MV-4-11 (cell line): ENCODE data around the gene IRF5.
A peak's percentile ranks its signal among the peaks of the same experiment; 100 is the strongest.

Experiments used
- DNase-seq: peaks from one replicate; lab custom pipeline; 2025; lab: John Stamatoyannopoulos, UW

Gene IRF5

DNA sequence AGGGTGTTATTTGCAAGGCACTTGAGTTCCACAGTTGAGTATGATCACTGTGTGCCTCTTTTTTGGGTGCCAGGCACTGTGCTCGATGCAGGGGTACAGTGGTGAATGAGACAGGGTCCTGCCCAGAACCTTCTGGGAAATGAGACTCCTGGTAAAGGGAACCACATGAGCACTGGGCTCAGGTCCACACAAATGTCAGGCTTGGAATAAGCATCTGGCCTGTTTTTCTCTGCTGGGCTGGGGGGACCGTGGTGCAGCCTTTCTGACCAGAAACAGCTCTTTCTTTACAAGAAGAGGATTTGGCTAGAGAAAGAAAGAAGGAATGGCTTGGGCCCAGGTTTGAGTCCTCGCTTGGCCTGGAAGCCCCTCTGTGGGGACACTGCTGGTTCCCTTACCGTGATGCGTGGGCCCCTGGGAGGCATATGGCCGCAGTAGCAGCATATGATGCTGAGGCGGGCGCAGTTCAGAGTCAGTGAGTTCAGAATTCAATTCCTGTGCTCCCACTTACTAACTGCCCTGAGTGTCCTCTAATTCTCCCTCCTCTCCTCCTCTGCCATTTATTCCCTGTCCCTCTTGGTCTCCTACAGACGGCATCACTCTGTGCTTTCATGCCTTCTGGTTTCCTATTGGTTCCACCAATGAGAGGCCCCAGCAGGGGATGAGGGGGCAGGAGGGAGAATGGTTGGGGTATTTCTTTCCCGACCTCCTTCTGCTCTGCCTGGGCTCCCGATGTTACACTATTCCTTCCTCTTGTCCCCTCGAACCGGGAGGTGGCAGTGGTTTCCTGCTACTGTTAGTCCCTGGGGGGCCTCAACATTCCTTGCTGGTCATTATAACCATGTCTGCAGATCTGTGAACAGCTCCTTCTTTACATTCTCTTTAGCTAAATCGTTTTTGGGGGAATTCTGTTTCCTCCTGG lies 17.6 kb upstream of the IRF5 start:
- DNase-seq: no peak

DNA sequence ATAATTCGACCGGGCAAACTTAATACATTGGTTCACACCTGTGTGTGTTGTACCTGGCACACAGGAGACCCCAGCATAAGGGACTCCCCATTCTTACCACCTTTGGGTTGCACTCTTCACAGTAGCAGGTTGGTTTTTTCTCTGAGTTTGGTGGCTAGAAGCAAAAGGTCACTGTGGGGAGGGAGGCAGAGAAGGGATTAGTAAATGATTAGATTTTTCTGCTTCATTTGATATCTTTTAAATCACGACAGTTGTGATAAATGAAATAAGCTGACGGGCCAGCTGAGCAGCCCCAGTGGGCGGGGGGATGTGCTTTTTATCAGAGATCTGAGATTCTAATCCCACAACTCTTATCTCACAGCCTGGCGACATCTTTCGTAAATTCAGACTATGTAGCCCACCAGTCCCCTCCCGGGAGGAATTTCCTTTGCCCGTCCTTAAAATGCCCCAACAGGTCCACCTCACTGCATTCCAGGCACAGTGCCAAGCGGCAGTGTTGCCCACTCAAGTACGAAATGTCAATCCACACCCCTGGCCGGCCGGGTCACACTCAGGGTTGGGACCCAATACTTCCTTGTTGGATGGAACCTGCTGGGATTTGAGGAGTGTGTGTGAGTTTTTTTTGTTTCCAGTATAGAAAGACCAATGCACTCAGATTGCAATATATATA lies 16.7 kb upstream of the IRF5 start:
- no peak for DNase-seq

DNA sequence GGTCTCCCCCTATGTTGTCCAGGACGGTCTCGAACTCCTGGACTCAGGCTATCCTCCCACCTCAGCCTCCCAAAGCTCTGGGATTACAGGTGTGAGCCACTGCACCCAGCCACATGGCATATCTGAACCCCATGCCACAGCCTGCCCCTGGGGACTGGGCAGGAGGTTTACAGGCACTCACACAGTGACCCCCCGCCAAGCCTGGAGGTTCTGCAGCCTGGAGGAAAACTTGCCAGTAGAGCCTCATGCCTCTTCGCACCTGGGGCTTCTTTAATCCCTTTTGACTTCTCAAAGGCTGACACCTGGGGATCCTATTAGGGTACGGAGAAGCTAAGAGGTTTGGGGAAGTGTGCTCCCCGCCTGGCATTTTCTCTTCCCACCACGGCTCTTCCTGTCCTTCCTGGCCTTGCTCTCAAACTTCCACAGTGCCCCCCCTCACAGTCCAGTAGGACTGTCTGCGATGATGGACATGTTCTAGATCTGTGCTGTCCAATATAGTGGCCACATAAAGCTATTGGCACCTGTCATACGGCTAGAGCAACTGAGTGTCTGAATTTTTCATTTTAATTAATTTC lies 15.8 kb upstream of the IRF5 start:
- DNase-seq: no peak

DNA sequence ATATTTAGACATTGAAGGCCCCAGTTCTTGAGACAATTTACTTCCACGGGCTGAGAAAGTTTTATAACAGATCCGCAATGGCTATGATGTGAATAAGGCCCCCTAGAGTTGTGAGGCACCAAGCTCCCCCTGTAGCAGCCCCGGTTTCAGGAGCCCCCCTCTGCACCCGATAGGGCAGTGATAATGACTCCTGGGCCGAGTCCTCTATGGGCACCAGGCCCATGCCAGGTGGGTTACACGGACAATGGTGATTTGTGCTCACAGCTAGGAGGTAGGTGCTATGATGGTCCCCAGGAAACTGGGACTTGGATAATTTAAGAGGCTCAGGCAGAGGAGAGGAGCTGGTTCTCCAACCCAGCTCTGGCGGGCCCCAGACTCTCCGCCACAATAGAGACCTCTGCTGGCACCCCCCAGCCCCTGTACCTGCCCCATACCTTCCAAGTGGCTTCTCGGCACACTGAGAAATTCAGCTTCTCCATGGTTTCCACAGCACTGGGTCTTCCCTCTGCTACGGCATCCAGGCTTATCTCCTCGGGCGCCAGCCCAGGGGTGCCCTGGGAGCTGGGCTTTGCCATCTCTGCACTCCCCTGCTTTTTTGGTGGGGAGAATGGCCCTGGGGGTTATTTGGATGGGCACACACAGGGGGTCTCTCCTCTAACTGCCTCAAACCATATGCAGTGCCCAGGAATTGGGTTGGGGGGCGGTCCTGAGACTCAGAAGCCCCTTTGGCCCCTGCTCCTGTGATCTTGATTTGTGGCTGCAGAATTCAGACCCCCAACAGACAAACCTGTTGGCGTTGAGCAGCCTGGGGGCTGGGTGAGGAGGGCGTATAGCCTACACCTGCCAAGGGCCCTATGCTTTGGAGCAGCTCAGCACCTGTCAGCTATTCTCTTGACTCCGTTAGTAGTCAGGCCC lies 15.0 kb upstream of the IRF5 start:
- no peak for DNase-seq

DNA sequence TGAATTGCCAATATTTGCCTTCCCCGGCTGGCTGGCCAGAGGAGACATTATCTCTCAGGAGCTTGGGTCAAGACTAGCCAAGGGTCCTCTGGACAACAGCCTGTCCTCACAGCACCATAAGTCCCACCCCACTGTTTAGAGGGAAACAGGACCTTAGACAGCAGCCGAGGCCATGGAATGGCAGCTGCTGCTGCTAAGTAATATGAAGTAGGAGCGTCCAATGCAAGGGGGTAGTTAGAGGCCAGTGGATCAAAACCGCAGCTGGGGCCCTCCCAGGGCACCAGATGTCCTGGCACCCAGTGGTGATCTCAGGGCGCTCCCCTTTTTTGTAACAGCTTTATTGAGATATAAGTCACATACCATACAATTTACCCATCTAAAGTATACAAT lies 14.3 kb upstream of the IRF5 start:
- DNase-seq: peak; percentile 46

DNA sequence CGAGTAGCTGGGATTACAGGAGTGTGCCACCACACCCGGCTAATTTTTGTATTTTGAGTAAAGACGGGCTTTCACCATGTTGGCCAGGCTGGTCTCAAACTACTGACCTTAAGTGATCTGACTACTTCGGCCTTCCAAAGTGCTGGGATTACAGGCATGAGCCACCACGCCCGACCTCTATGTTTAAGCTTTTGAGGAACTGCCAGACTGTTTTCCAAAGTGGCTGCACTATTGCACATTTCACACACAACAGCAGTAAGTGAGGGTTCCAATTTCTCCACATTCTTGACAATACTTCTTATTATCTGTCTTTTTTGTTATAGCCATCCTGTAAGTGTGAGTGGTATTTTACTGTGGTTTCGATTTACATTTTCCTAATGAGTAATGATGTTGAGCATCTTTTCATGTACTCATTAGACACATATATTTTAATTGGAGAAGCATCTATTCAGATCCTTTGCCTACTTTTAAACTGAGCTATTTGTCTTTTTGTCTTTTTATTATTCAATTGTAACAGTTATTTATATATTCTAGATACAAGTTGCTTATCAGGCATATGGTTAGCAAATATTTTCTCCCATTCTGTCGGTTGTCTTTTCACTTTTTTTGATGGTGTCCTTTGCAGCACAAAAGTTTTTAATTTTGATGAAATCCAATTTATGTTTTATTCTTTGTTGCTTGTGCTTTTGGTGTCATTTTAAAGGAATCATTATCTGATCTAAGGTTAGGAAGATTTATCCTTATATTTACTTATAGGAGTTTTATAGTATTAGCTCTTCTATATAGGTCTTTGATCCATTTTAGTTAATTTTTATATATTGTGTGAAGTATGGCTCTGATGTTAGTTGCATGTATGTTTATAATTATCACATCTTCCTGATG lies 12.8 kb upstream of the IRF5 start:
- DNase-seq: peak; percentile 62

DNA sequence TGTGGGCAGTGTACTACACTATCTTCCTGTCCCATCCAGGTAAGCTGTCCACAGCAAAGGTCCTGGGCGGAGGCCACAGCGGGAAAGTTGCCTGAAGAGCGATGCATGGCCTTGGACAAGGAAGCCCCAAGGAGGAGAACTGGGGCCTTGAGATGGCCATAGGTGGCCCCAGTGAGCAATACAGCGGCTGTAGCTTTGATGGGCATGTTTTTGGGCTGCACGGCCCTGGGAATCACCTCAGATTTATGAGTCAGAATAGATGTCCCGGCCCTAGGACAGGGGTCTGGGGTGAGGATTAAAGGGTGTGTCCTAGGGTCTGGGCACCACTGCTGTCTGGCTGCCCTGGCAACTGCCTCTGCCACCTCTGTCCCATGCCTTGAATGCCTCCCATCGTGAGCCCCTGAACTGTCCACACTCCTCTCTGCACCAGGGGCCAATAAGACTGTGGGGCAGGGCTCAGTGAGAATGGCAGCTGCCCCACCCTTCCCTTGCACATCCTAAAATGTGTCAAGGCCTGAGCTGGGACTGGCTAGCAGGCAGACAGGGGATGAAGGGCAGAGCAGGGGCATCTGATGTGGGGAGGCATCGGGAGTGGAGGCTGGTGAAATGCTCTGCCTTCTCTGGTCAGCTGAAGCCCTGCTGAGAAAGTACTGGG lies 9.4 kb upstream of the IRF5 start:
- DNase-seq: no peak

DNA sequence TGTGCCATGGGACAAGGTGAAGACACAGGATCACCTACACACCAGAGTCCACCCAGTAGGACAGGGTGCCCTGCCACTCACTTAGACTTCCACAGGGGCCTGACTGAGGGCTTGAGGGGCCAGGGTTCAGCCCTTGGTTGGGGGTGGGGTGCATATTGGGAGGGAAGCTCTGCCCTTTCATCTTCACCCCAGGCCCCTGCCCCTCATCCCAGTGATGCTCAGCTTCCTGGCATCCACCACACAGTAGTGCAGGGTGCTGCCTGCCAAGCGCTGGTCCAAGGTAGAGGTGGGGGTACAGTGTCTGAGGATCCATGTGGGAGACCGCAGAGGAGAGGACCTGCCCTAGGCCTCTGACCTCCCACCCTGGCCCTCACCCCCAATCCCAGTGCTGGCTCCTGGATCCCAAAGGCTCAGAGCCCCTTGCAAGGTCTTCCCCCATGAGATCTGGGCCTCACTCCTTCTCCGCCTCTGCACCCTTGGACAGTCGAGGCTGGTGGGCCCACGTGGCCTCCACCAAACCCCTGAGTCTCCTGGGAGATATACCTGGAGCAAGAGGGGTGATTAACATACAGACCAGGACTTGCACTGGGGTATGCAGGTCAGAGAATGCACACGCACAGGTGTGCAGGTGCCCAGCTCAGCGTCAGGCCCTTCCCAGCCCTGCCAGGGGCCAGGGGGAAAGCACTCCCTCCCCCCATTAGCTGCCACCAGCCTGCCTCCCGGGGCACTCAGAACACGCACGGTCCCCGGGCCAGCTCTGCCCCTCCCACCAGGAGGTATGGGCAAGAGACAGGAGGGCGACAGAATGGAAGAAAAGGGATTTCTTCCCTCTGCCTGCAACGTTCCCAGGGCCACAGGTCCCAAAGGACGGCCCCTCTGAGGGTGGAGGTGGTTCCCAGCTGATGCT lies 8.6 kb upstream of the IRF5 start:
- DNase-seq: no peak

DNA sequence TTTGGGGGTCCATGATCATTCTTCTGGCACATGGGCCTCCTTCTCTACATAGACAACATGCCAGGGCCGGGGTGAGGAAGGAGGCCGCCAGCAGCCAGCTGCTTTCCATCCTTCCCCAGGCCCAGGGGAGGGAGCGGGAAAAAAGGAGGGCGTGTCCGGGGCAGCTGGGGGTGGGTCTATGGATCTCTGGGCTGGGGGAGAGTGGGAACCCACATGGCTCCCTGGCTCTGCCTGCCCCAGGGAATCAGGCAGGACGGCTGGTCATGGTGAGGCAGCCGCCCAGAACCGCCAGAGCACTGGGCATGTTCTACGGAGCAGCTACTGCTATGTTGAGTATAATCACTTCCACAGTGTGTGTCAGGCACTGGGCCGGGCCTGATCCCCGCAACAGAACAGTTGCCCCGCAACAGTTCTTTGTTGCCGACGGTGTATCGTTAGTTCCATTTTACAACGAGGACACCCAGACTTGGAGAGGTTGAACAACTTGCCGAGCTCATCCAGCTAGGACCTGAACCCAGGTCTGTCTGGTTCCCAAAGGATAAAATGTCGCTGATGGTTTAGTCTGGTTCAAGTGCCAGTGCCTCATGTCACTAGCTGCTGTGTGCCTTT lies 6.4 kb upstream of the IRF5 start:
- DNase-seq: no peak

DNA sequence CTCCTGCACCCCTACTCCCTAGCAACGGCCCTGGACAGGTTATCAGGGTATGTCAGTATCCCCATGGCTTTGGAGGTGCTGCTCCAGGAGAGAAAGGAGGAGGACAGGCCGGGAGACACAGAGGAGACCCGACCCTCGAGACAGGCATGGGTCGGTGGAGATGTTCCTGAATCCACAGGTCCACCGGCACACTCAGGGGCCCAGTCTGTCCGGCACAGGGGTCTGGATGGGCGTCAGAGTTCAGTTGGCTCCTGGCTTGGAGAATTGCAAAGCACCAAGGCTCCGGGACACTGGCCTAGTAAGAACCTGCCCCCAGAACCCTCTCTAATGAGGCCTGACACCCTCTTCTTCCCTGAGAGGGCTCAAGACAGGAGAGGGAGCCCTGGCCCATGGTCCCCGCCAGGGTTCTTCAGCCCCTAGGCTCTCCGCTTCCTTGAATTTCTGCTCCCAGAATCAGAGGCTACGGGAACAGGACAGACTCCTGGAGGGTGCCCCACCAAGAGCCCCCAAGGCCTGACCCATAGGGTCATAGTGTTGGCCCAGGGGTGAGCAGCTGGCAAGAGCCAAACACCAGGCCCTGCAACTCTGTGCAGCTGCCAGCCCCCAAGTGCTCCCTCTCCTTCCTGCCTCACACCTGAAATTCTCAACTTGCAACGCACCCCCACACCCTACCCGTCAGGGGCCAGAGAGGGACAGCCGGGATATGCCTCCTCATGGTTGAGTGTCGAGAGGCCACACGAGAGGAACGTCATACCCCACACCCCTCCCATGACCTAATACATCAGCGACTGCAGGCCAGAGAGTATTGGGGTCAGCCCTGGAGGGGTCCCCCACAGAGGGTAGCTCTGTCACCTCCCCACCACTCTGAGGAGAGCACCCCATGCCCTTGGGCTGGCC lies 5.5 kb upstream of the IRF5 start:
- no peak for DNase-seq

DNA sequence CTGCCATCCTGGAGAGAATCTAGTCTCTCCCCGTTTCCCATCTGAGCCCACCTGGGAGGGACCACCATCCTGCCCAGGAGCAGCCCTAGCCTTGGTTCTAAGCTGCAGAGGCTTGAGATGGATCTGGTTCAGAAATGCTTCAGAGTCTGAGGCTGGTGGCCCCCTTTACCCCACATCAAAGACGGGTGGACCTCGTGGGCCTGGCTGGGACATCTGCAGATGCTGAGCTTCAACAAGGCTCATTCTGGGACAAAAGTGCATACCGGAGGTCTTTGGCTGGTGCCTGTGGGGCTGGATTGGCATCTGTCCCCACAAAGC lies 4.9 kb upstream of the IRF5 start:
- no peak for DNase-seq

DNA sequence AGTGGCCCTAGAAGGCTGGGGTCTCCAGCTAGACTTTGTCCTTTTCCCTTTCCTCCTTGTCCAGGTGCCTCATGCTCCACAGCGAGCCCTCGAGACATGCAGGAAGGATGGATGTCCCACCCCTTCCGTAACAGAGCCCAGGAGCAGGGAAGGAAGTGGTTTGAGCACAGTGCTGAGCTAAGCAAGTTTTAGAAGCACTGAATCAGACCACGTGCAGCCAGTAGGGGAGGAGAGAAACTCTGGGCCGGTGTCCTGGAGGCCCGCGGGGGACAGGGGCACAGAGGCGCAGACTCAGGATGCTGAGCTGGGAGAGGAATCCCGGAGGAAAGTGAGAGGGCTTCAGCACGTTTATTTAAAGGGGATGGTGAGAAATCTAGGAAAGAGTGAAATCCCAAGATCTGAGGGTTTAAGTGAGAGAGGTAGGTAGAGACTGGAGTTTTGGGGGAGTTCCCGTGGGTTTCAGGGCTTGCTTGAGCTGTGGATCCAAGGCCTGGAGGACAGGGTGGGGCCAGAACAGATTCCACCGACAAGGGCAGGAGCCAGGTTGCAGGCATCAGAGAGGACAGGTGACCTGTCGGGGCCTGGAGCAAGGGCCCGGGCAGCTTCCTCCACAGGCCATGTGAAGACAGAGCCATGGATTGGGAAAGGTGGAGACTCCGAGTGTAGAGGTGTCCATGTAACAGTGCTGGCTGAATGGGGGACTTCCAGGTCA lies 4.4 kb upstream of the IRF5 start:
- DNase-seq: peak; percentile 80

DNA sequence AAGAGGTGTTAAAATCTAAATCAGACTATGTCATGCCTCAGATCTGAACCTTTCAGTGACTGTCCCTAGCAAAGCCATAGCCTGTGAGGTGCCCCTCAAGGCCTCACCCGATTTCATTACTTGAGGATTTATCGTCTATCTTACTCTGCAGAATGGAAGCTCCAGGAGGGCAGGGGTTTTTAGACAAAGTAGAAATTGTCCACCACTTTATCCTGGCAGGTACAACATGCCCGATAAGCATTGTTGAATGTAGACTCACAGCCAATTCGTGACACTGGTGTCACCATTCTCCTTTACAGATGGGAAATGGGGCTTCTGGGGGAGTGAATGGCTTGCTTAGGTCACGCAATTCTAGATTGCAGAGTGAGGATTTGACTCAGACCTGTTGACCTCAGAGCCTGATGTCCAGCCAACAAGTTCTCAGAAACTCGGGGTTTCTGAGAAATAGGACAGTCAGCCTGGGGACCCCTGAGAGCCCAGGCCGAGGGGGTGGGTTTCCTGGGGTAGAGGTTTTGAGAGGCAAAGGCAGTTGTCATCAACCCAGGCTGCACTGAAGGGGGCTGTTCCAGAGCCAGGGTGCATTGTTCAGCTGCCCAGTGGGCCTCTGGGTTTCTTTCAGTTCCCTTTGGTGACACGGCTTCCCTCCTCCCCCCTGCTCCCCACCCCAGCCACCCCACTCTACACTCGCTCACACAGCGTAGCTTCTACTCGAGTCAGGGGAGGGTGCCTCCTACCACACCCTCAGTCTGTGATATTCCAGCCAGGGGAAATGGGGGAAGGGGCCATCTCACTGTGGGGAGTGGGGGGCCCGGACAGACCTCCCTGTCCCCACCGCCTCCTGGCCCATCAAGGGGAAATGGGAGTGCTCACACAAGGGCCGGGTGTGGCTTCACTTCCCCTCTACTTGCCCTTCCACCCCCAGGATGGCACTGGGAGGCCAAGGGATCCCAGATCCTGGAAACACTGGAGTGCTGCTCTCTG lies 3.1 kb upstream of the IRF5 start:
- peak; percentile 81 for DNase-seq

DNA sequence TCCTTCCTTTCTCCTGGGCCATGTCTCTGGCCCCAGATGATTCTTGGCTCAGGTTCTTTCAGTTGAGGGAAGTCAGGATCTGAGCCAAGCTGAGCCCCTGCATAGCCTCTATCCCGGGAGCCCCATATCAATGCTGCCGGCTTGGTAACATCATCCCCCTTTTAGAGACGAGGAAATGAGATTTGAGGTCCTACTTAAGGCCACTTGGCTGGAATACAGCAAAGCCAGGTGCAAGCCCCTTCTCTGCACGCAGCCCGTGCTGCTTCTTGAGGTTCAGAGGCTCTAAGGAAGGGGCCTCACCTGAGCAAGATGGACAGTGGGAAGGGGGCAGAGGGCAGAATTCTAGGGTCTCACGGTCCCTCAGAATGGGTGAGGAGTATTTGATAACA lies 2.4 kb upstream of the IRF5 start:
- peak; percentile 57 for DNase-seq

DNA sequence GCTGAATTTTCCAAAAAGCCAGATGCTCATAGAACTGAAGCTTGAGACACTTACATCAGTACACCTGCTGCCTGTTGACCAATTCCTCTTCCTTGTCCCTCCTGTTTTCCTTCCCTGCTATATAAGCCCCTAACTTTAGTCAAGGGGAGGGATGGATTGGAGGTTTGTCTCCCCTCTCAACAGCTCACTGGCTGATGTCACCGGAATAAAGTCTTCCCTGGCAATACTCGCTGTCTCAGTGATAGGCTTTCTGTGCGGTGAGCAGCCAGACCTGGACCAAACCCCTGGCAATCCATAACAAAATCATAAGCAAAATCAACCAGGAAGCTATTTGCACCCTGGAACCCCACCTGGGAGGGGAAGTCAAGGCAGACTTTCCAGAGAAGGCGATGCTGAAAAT lies 929 bp upstream of the IRF5 start:
- no peak for DNase-seq

DNA sequence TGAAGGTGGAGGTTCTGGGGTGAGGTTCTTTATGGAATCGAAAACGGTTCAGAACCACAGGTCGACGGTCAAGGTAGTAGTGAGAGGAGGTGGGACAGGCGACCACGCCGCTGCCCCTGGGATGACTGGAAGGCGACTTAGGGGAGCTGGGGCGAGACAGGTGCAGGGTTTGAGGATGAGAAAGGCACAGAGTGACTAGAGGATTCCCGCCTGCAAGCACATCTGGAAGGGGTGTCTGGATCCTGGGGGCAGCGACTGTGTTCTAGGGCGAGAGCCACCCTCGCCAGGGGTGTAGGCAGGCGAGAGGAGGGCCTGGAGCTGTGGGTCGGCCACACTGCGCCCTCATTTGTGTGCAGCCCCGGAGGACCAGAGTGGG lies 468 bp upstream of the IRF5 start:
- no peak for DNase-seq
